GM12878 (cell line): ENCODE results near the gene CRYGS. TPM values are rescaled to one million over a fixed set of nuclear protein-coding genes. Genes with fewer than 3 reads are reported as not detected.
A peak's percentile ranks its signal among the peaks of the same experiment; 100 is the strongest.

Experiments
- BMI1 ChIP-seq: fragments of 450-650 bp; IDR thresholded peaks from 2 replicates; pipeline ENCODE4 v1.6.1; 2016; ENCODE audit warnings: mild to moderate bottlenecking, moderate library complexity, borderline replicate concordance
- BRCA1 ChIP-seq: IDR thresholded peaks from 2 replicates; pipeline ENCODE4 v1.6.1; 2011; ENCODE audit warnings: low read depth, low read length, improper control_type of control experiment
- CHD2 ChIP-seq: IDR thresholded peaks from 2 replicates; pipeline ENCODE4 v1.6.1; 2011; ENCODE audit warnings: low read depth, low read length, improper control_type of control experiment, borderline replicate concordance
- CHD4 ChIP-seq: fragments of 200-600 bp; sonication (generic); IDR thresholded peaks from 2 replicates; pipeline ENCODE4 v1.6.1; 2016; ENCODE audit warnings: mild to moderate bottlenecking
- CREM ChIP-seq: IDR thresholded peaks from 2 replicates; pipeline ENCODE4 v1.6.1; 2014; ENCODE audit warnings: antibody characterized with exemption, low read depth
- HDAC2 ChIP-seq: fragments of 200-600 bp; sonication (generic); IDR thresholded peaks from 2 replicates; pipeline ENCODE4 v1.6.1; 2017
- JUND ChIP-seq: IDR thresholded peaks from 2 replicates; pipeline ENCODE4 v1.6.1; 2012; ENCODE audit warnings: low read depth, mild to moderate bottlenecking, low read length, improper control_type of control experiment, moderate library complexity
- MTA2 ChIP-seq: fragments of 450-650 bp; IDR thresholded peaks from 2 replicates; pipeline ENCODE4 v1.6.1; 2016; ENCODE audit warnings: low read depth, mild to moderate bottlenecking, moderate library complexity
- MTA3 ChIP-seq: IDR thresholded peaks from 2 replicates; pipeline ENCODE4 v1.6.1; 2012; ENCODE audit warnings: low read length, inconsistent platforms, borderline replicate concordance
- MXI1 ChIP-seq: fragments of 150-350 bp; IDR thresholded peaks from 2 replicates; pipeline ENCODE4 v1.6.1; 2011; ENCODE audit warnings: low read depth, mild to moderate bottlenecking, inconsistent platforms, low read length, improper control_type of control experiment
- SIX5 ChIP-seq: IDR thresholded peaks from 2 replicates; pipeline ENCODE4 v1.6.1; 2011; ENCODE audit warnings: mild to moderate bottlenecking, low read depth, low read length, moderate library complexity; ENCODE audit not compliant: severe bottlenecking
- SPI1 ChIP-seq: IDR thresholded peaks from 2 replicates; pipeline ENCODE4 v1.6.1; 2011; ENCODE audit warnings: low read depth, mild to moderate bottlenecking, low read length, moderate library complexity, borderline replicate concordance; ENCODE audit not compliant: insufficient read depth
- SRF ChIP-seq, 2 experiments: IDR thresholded peaks; 2 replicates each; pipeline ENCODE4 v1.6.1; 2011; ENCODE audit warnings: low read depth in 2 of 2, low read length in 2 of 2, mild to moderate bottlenecking in 1 of 2, moderate library complexity in 1 of 2
- SUPT20H ChIP-seq: IDR thresholded peaks from 2 replicates; pipeline ENCODE4 v1.6.1; 2011; ENCODE audit warnings: low read depth, mild to moderate bottlenecking, low read length, moderate library complexity, borderline replicate concordance; ENCODE audit not compliant: control insufficient read depth
- TCF12 ChIP-seq: IDR thresholded peaks from 2 replicates; pipeline ENCODE4 v1.6.1; 2011; ENCODE audit warnings: low read depth, mild to moderate bottlenecking, low read length
- TCF3 ChIP-seq: IDR thresholded peaks from 2 replicates; pipeline ENCODE4 v1.6.1; 2012; ENCODE audit warnings: low read depth, mild to moderate bottlenecking, low read length, borderline replicate concordance; ENCODE audit not compliant: insufficient read depth
- YY1 ChIP-seq: IDR thresholded peaks from 2 replicates; pipeline ENCODE4 v1.6.1; 2011; ENCODE audit warnings: low read depth, mild to moderate bottlenecking, low read length
- ZNF207 ChIP-seq: fragments of 450-650 bp; IDR thresholded peaks from 2 replicates; pipeline ENCODE4 v1.6.1; 2014; ENCODE audit warnings: antibody characterized with exemption, mild to moderate bottlenecking, borderline replicate concordance
- ZSCAN29 ChIP-seq: fragments of 450-650 bp; IDR thresholded peaks from 2 replicates; pipeline ENCODE4 v1.6.1; 2017; ENCODE audit warnings: mild to moderate bottlenecking, moderate library complexity
- polyA plus RNA-seq, 11 experiments: library from polyadenylated mRNA; depleted of rRNA in 4 of 11; unstranded in 6 of 11; stranded (reverse) in 5 of 11; fragments of >200 nt; fragmentation: Nextera tagmentation in 4 of 11; fragmentation: Illumina TruSeq in 1 of 11; extraction: Ambion mirVana in 4 of 11; extraction: Trizol in 1 of 11; gene quantifications; 1 replicate in 1 of 11; 2 replicates in 10 of 11; pipeline versions ENCODE4 v1.2.1 to v1.2.3, GENCODE V29; 2011 to 2016; ENCODE audit warnings: inconsistent platforms in 2 of 11, missing spikeins in 2 of 11, low read depth in 1 of 11
- total RNA-seq, 4 experiments: library from RNA; depleted of rRNA in 3 of 4; stranded (reverse); fragments of >200 nt in 3 of 4; fragmentation: Illumina TruSeq in 1 of 4; extraction: Trizol in 1 of 4; gene quantifications; 2 replicates each; pipeline versions ENCODE4 v1.2.1 to v1.2.3, GENCODE V29; 2013 to 2021
- TF ChIP-seq, protein P1 (sequence below): IDR thresholded peaks from 2 replicates; pipeline ENCODE4 v1.6.1; 2012; ENCODE audit warnings: low read depth, low read length, improper control_type of control experiment
- TF ChIP-seq, protein P2 (sequence below): IDR thresholded peaks from 2 replicates; pipeline ENCODE4 v1.6.1; 2011; ENCODE audit warnings: borderline replicate concordance, low read depth, mild to moderate bottlenecking, moderate library complexity, mixed read lengths, low read length; ENCODE audit not compliant: insufficient read depth; ENCODE audit errors: extremely low read length
- TF ChIP-seq, protein P3 (sequence below): fragments of 450-650 bp; IDR thresholded peaks from 2 replicates; pipeline ENCODE4 v1.6.1; 2016; ENCODE audit warnings: mild to moderate bottlenecking, moderate library complexity, borderline replicate concordance
- TF ChIP-seq, protein P4 (sequence below): fragments of 450-650 bp; IDR thresholded peaks from 2 replicates; pipeline ENCODE4 v1.6.1; 2017; ENCODE audit warnings: mild to moderate bottlenecking
- TF ChIP-seq, protein P5 (sequence below): IDR thresholded peaks from 2 replicates; pipeline ENCODE4 v1.6.1; 2012; ENCODE audit warnings: low read depth, low read length, improper control_type of control experiment

CRYGS gene
- total and polyA plus RNA-seq, 10 of the 15 experiments (the other 5 are each of a cell fraction or from before 2014, with no cell fraction given), result 1.1 to 6.0 (median 2.5) TPM

DNA sequence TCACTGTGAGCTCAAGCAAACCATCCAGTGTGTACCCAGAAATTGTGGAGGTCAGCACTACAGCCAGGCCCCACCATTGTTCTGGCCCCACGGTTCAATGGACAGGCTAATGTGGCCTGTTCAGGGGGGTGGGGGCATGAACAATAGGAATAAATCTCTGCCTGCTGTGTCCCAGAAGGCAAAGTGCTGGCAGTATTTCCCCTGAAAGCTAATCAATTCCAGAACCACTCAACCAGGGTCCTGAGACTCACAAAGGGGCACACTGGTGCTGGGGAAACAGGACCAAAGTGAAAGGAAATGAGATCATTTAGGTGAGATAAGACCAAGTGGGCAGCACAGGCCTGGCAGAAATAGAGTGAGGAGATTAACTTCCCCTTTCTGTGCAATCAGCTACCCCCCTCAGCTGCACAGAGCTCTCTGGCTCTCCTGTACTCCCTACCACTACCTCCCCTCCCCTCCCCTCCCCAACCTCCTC, 11.5 kb downstream of the CRYGS start (continued):
- TF ChIP-seq, protein P1, sequence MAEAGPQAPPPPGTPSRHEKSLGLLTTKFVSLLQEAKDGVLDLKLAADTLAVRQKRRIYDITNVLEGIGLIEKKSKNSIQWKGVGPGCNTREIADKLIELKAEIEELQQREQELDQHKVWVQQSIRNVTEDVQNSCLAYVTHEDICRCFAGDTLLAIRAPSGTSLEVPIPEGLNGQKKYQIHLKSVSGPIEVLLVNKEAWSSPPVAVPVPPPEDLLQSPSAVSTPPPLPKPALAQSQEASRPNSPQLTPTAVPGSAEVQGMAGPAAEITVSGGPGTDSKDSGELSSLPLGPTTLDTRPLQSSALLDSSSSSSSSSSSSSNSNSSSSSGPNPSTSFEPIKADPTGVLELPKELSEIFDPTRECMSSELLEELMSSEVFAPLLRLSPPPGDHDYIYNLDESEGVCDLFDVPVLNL, result no peak
- TF ChIP-seq HDAC2 (no peak), MXI1 (no peak), ZSCAN29 (no peak), CHD2 (peak; percentile 50; the same call in 1 of the 2 replicates), YY1 (no peak), SRF (IDR thresholded peaks at IDR 0.05; ENCODE audit: low read depth in 2 of 2, low read length in 2 of 2) (no peak), BRCA1 (no peak), CHD4 (no peak), SIX5 (no peak), TCF3 (no peak), CREM (peak; percentile 72; the same call in 1 of the 2 replicates), MTA3 (peak; percentile 84; the same call in 1 of the 2 replicates), JUND (peak; percentile 50; the same call in 1 of the 2 replicates), SPI1 (no peak), ZNF207 (no peak), MTA2 (peak; percentile 84), SUPT20H (no peak), TCF12 (no peak), BMI1 (no peak)
- TF ChIP-seq, protein P2, sequence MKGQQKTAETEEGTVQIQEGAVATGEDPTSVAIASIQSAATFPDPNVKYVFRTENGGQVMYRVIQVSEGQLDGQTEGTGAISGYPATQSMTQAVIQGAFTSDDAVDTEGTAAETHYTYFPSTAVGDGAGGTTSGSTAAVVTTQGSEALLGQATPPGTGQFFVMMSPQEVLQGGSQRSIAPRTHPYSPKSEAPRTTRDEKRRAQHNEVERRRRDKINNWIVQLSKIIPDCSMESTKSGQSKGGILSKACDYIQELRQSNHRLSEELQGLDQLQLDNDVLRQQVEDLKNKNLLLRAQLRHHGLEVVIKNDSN, result no peak
- TF ChIP-seq, protein P3, sequence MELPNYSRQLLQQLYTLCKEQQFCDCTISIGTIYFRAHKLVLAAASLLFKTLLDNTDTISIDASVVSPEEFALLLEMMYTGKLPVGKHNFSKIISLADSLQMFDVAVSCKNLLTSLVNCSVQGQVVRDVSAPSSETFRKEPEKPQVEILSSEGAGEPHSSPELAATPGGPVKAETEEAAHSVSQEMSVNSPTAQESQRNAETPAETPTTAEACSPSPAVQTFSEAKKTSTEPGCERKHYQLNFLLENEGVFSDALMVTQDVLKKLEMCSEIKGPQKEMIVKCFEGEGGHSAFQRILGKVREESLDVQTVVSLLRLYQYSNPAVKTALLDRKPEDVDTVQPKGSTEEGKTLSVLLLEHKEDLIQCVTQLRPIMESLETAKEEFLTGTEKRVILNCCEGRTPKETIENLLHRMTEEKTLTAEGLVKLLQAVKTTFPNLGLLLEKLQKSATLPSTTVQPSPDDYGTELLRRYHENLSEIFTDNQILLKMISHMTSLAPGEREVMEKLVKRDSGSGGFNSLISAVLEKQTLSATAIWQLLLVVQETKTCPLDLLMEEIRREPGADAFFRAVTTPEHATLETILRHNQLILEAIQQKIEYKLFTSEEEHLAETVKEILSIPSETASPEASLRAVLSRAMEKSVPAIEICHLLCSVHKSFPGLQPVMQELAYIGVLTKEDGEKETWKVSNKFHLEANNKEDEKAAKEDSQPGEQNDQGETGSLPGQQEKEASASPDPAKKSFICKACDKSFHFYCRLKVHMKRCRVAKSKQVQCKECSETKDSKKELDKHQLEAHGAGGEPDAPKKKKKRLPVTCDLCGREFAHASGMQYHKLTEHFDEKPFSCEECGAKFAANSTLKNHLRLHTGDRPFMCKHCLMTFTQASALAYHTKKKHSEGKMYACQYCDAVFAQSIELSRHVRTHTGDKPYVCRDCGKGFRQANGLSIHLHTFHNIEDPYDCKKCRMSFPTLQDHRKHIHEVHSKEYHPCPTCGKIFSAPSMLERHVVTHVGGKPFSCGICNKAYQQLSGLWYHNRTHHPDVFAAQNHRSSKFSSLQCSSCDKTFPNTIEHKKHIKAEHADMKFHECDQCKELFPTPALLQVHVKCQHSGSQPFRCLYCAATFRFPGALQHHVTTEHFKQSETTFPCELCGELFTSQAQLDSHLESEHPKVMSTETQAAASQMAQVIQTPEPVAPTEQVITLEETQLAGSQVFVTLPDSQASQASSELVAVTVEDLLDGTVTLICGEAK, result no peak
- TF ChIP-seq, protein P4, sequence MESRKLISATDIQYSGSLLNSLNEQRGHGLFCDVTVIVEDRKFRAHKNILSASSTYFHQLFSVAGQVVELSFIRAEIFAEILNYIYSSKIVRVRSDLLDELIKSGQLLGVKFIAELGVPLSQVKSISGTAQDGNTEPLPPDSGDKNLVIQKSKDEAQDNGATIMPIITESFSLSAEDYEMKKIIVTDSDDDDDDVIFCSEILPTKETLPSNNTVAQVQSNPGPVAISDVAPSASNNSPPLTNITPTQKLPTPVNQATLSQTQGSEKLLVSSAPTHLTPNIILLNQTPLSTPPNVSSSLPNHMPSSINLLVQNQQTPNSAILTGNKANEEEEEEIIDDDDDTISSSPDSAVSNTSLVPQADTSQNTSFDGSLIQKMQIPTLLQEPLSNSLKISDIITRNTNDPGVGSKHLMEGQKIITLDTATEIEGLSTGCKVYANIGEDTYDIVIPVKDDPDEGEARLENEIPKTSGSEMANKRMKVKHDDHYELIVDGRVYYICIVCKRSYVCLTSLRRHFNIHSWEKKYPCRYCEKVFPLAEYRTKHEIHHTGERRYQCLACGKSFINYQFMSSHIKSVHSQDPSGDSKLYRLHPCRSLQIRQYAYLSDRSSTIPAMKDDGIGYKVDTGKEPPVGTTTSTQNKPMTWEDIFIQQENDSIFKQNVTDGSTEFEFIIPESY, result no peak
- TF ChIP-seq, protein P5, sequence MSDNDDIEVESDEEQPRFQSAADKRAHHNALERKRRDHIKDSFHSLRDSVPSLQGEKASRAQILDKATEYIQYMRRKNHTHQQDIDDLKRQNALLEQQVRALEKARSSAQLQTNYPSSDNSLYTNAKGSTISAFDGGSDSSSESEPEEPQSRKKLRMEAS, result no peak
